ENCODE measurements around the gene HAO1.

GRCh38 chr20:7950387-7950786 lies 10.1 kb upstream of the HAO1 start:
- TF ChIP-seq CTCF (conservative IDR thresholded peaks at IDR 0.05; ENCODE audit: low read length) (no peak), EZH2phosphoT487 (IDR thresholded peaks at IDR 0.05; ENCODE audit: borderline replicate concordance, low read depth, low read length) (no peak)

Measured in OCI-LY7 (cell line).